A673 (cell line): ENCODE results near the gene INHBE.

ENCODE experiments used
- EZH2 ChIP-seq: fragments of 200-600 bp; sonication (generic); IDR thresholded peaks from 2 replicates; pipeline ENCODE4 v1.6.1; 2017; ENCODE audit warnings: borderline replicate concordance, low read depth, mild to moderate bottlenecking, mixed read lengths, antibody characterized with exemption, low read length; ENCODE audit not compliant: poor library complexity, severe bottlenecking
- TF ChIP-seq, protein P1 (sequence below): fragments of 300-800, 200-600 bp; sonication (generic); conservative IDR thresholded peaks from 2 replicates; pipeline ENCODE4 v1.5.1; 2017; ENCODE audit warnings: low read depth, mild to moderate bottlenecking, antibody characterized with exemption, low read length, moderate library complexity, mixed read lengths

GRCh38 chr12:57460841-57461275, 5.8 kb downstream of the INHBE start:
- TF ChIP-seq, protein P1, sequence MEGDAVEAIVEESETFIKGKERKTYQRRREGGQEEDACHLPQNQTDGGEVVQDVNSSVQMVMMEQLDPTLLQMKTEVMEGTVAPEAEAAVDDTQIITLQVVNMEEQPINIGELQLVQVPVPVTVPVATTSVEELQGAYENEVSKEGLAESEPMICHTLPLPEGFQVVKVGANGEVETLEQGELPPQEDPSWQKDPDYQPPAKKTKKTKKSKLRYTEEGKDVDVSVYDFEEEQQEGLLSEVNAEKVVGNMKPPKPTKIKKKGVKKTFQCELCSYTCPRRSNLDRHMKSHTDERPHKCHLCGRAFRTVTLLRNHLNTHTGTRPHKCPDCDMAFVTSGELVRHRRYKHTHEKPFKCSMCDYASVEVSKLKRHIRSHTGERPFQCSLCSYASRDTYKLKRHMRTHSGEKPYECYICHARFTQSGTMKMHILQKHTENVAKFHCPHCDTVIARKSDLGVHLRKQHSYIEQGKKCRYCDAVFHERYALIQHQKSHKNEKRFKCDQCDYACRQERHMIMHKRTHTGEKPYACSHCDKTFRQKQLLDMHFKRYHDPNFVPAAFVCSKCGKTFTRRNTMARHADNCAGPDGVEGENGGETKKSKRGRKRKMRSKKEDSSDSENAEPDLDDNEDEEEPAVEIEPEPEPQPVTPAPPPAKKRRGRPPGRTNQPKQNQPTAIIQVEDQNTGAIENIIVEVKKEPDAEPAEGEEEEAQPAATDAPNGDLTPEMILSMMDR = no peak
- no peak for TF ChIP-seq EZH2
